Stimulated activated CD8-positive, alpha-beta memory T cell treated with anti-CD3 and anti-CD28 coated beads, Interleukin-7, amount 100 ng/mL, for 24 hours (primary cell): ENCODE results near the gene MTM1.
A peak's percentile ranks its signal among the peaks of the same experiment; 100 is the strongest.

ENCODE experiments used
- DNase-seq: peaks from one replicate; pipeline ENCODE4 v3.0.0-alpha.2; 2020; ENCODE audit warnings: low read depth

Gene MTM1

GRCh38 chrX:150568320-150569154 is at the start of gene MTM1:
TSS of gene MTM1 (plus strand) at chrX:150568621. CDS start at chrX:150592615, 23,994 bp downstream.
- peak; percentile 72 for DNase-seq

DNA sequence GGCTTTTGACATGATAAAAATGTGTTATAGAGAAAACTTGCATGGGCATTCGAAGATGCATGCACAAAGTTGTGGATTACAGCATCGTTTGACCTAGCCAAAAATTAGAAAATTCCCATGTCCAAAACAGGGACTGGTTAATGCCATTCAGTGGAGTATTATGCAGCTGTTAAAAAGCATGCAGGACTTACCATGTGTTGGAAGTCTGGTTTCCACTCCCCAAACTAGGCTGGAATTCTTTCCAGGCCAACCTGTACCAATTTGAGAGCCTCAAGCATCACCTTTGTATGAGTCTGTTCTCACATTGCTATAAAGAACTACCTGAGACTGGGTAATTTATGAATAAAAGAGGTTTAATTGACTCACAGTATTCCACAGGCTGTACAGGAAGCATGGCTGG is 45.9 kb upstream of the MTM1 start:
- no peak for DNase-seq

DNA sequence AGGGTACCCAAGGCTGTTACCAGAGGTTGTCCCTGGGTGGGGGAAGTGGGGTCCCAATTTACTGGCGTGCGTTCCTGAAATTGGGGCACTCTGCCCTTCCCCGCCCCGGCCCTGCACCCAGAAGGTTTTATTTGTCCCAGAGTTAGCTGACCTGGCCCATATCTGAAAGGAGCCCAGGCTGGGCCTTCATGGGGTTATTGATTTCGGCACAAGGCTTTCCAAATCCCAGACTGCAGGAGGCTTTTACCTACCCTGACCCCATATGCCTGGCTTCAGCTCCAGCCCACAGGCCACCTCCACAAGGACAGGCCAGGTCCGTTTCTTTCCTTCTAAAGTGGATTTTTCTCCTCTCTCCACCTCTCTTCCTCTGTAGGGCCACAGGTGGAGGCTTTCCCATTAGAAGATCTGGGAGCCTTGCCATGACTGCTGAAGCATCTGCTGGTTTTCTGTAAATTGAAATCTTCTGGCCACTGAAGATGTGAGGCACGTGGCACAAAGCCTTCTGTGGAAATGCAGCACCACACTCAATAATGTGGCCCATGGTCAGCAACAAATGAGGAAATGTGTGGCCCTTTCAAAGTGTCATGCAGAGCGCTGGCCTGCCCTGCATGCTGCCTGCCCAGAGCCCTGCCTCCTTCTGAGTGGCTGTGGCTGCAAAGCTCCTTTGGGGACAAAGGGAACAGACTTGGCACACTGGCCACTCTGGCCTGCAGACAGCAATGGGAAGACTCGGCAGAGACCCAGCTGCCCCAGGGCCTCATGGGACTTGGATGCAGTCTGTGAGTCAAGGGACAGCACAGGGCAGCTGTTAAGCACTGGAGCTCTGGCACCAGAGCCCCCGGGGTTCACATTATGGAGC is 43.1 kb upstream of the MTM1 start:
- DNase-seq, result no peak

DNA sequence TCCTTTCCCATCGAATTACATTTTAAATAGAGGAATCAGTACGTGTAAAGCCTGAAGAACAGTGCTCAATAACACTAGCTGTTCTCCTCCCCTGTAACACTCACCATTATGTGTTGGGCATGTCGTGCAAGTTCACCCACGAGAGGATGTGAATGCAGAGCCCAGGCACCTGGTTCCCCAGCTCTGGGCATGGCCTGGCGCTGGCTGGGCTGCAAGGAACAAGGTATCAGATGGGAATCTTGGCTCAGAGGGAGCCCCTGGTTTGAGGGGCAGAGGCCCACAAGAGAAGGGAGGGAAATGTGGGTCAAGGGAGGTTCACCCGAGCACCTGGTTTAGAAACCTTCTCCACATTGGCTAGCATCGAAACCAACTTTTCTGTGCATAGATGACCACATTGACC is 41.7 kb upstream of the MTM1 start:
- no peak for DNase-seq

DNA sequence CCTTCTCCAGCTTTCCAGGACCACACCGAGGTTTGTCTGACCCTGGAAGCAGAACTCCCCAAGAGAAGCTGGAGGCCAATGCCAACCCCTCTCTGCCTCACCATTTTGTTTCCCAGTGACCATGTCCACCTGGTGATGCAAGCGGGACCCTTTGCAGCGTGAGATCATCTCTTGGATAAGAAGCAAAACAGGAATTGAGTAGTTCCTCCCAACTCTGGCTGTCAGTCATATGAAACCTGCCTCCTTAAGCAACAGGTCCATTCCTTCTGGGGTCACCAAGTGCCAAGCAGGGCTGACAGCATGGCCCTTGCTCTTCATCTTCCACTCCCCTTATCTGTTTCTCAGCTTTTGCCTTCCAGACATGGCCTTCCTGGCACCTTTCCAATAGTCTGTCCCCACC is 41.3 kb upstream of the MTM1 start:
- no peak for DNase-seq

GRCh38 chrX:150529587-150529986 is 38.8 kb upstream of the MTM1 start:
- DNase-seq, result no peak

GRCh38 chrX:150530821-150531220 is 37.6 kb upstream of the MTM1 start:
- DNase-seq, result no peak

DNA sequence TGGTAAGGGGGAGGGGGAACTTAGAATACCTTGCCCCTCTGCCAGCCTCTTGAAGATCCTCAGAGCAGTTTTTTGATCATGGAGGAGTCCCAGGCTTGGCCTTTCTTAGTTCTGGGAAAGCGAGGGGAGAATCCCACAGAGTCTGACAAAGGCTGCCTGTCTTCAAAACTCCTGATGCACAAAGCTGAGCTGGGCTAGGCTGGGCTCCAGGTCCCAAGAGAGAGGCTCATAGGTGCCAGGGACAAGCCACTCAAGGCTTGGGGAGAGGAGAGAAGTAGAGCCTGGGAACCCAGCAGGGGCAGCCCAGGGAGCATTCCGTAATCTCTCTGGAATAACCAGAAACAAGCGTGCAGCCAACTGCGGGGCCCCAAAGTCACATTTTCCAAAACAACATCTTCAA is 37.0 kb upstream of the MTM1 start:
- DNase-seq, result no peak

GRCh38 chrX:150533863-150534262 is 34.6 kb upstream of the MTM1 start:
- DNase-seq, result no peak

- DNase-seq, result no peak
Observed at GRCh38 chrX:150536455-150537116, 31.8 kb upstream of the MTM1 start.

- DNase-seq, result no peak
Observed at GRCh38 chrX:150537851-150538250, 30.6 kb upstream of the MTM1 start.

DNA sequence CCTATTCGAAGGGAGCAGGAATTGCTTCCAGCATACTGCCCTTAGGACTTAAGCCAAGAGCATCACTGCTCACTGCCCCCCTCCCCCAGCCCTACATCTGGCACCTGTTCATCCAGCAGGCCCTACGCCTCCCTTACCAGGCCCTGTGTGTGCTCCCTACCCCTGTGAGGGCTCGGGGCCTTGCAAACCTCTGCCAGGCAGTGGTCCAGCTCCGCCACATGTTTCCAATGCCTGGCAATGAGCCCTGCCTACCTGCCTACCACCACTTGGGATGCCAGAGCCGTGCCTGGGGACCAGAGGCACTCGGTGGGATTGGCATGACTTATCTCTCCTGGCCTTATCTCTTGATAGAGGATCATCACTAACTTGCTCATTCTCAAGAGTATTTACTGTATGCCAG is 27.5 kb upstream of the MTM1 start:
- DNase-seq, result no peak

- DNase-seq, result no peak
Observed at GRCh38 chrX:150542846-150543229, 25.6 kb upstream of the MTM1 start.

DNA sequence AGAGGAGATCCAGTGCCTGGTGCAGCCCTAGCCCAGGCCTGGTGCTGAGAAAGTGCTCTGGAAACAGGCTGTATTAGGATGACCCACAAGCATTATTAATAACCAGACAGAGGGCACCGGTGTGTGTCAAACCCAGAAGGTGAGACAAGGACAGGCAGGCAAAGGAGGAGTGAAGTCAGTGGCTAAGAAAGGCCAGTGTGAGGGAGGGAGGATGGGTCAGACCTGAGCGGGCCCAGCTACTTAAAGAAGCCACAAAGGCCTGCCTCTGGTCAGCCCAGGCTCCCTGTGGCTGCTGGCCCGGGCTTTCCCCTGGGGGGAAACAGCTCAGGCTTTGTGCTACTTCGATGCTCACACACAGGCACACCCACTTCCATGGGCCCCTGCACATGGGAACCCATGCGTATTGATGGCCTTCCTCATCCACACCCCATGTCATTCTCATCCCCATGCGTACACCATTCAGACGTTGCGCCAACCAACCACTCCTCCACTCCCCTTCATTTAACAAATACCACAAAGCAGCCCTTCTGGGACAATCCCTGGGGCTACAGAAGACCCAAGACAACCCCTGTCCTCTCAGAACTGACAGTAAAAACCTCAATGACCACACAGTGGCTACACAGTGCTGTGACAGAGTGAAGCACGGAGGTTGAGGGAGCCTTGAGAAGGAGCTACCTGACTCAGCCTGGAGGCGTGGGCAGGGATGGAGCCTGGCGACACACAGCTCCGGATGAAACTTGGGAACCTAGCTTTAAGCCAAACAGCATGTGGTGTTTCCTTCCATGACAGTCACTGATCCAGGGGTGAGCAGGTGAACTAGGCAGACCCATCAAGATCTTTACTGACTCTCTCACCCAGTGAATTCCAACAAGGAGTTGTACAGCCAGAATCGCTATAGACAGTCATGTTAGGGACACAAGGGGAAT is 24.9 kb upstream of the MTM1 start:
- no peak for DNase-seq

GRCh38 chrX:150544222-150544787 is 24.1 kb upstream of the MTM1 start:
- DNase-seq, result no peak

GRCh38 chrX:150544835-150545770 is 23.3 kb upstream of the MTM1 start:
- no peak for DNase-seq

DNA sequence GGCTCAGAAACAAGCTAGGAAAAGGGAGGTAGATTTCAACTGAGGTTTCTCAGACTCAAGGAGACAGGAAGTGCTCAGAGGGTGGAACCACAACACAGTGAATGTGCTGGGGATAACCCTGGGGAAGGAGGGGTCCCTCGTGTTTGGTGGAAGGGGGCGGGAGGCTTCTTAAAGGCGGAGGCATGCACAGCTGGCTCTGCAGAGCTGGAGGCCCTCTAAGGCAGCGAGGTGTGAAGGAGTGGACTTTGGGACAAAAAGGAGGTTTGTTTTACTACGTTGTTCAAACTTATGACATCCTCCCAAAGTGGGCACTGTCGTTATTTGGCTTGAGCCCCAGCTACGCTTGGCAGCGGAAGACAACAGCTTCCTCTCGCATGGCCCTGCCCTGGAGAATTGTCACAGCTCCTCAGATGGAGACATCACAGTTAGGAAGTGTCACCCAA is 21.7 kb upstream of the MTM1 start:
- no peak for DNase-seq

- no peak for DNase-seq
Observed at GRCh38 chrX:150547375-150548115, 20.9 kb upstream of the MTM1 start.

- DNase-seq, result no peak
Observed at GRCh38 chrX:150548251-150548650, 20.2 kb upstream of the MTM1 start.
